Heart left ventricle (tissue), 16 donors: Measurements from ENCODE around the gene OR51T1. TPM values are rescaled to one million over a fixed set of nuclear protein-coding genes. Genes with fewer than 3 reads are reported as not detected.

Source experiments
- ATAC-seq, 4 donors: fragments of 200-7000 bp; cut with Tn5 transposase; one replicate each; pipeline ENCODE4 v1.9.1; 2020 to 2022; ENCODE audit warnings: moderate library complexity in 4 of 4, mild to moderate bottlenecking in 3 of 4, moderate number of reproducible peaks in 1 of 4
- DNase-seq, 5 donors: peaks; one replicate each; pipeline ENCODE4 v3.0.0-alpha.2; 2020
- H3K27ac ChIP-seq, 12 donors: fragments of 200-600 bp; sonication (generic) in 4 of 12; one replicate each; pipeline versions ENCODE4 v1.5.0 to v1.8.0; 2016 to 2022; ENCODE audit warnings: mild to moderate bottlenecking in 2 of 12
- H3K27me3 ChIP-seq, 9 donors: fragments of 200-600 bp; sonication (generic) in 2 of 9; one replicate each; pipeline versions ENCODE4 v1.5.1 to v1.8.0; 2016 to 2022; ENCODE audit warnings: mild to moderate bottlenecking in 3 of 9
- H3K36me3 ChIP-seq, 9 donors: fragments of 200-600 bp; sonication (generic) in 2 of 9; one replicate each; pipeline versions ENCODE4 v1.5.0 to v1.8.0; 2018 to 2022; ENCODE audit warnings: mild to moderate bottlenecking in 2 of 9
- H3K4me1 ChIP-seq, 12 donors: fragments of 200-600 bp; sonication (generic) in 4 of 12; one replicate each; pipeline versions ENCODE4 v1.5.0 to v1.8.0; 2016 to 2022; ENCODE audit warnings: mild to moderate bottlenecking in 3 of 12
- H3K4me3 ChIP-seq, 12 donors: fragments of 200-600 bp; sonication (generic) in 4 of 12; one replicate each; pipeline versions ENCODE4 v1.5.0 to v1.8.0; 2017 to 2022; ENCODE audit warnings: mild to moderate bottlenecking in 9 of 12, moderate library complexity in 4 of 12
- H3K9me3 ChIP-seq, 12 donors: fragments of 200-600 bp; sonication (generic) in 4 of 12; one replicate each; pipeline versions ENCODE4 v1.5.0 to v1.8.0; 2016 to 2022; ENCODE audit warnings: mild to moderate bottlenecking in 1 of 12
- POLR2A ChIP-seq, 2 donors: fragments of 450-650 bp; IDR thresholded peaks; one replicate each; pipeline ENCODE4 v1.6.1; 2017; ENCODE audit warnings: antibody characterized with exemption in 2 of 2, mild to moderate bottlenecking in 2 of 2, moderate library complexity in 2 of 2
- WGBS, 4 donors: extraction: QIAGEN DNeasy Blood & Tissue Kit in 2 of 4; methylation state at CpG; one replicate each; pipeline versions ENCODE4 v1.1.5 to v1.1.7; 2013 to 2018; 5-methylcytosine and 5-hydroxymethylcytosine counted together
- intact Hi-C, 10 donors: fragments of 100-400 bp; cut with DNase I; formaldehyde crosslinking; loops; one replicate each; pipeline versions ENCODE4 v1.11.1 to v1.14.2; 2022
- polyA plus RNA-seq, 2 donors: library from polyadenylated mRNA; stranded (reverse); fragments of 200-250 nt; gene quantifications; one replicate each; pipeline ENCODE4 v1.2.3, GENCODE V29; 2013
- total RNA-seq, 9 donors: library from RNA; depleted of rRNA in 2 of 9; stranded (reverse); fragments of >200 nt in 2 of 9; fragmentation: NEBNext Ultra II Directional in 3 of 9; extraction: Animal tissue kit (Norgen Biotek cat#: 25700) in 3 of 9; gene quantifications; one replicate each; pipeline versions ENCODE4 v1.1.0 to v1.2.4, GENCODE V29; 2016 to 2023
- TF ChIP-seq, protein P1 (sequence below), 12 donors: fragments of 200-600 bp; sonication (generic) in 4 of 12; IDR thresholded peaks; one replicate each; pipeline versions ENCODE4 v1.5.0 to v1.8.0; 2018 to 2022; ENCODE audit warnings: antibody characterized with exemption in 12 of 12, mild to moderate bottlenecking in 5 of 12
- donor health status: ischemic (EF 13 %, LVEDD 7.1; RV severe dilation, severe dysfunction).
- donor health status: healthy with polysubstance abuse.
- donor health status: DM: no; HTN: yes; CAD: no.
- donor health status: DM: no; HTN: no; CAD: no.
- donor health status: ischemic (EF 25% LVEDD 6.9; RV normal size, moderate dysfunction).
- donor health status: ischemic (EF 25% LVEDD 5.7; RV mildly dilated, moderate dysfunction).
- donor health status: healthy.
- donor health status: DM: yes; HTN: yes; CAD: no.
- donor health status: ischemic (EF 35%, LVEDD 5.7; RV mildly dilated, moderate dysfunction).
- donor health status: nonischemic (EF 11% LVEDD 7.7; RV severe dilation, severe dysfunction).
- donor health status: DM: yes; HTN: yes; CAD: no.
- donor health status: PGD.
- donor health status: ischemic (EF 29% LVEDD 5.4; RV normal size, mild dysfunction).
- donor health status: nonischemic (EF 23%, LVEDD 6.1; RV moderate dilation, normal function).

The OR51T1 gene
- total and polyA plus RNA-seq, 11 donors = not detected

DNA sequence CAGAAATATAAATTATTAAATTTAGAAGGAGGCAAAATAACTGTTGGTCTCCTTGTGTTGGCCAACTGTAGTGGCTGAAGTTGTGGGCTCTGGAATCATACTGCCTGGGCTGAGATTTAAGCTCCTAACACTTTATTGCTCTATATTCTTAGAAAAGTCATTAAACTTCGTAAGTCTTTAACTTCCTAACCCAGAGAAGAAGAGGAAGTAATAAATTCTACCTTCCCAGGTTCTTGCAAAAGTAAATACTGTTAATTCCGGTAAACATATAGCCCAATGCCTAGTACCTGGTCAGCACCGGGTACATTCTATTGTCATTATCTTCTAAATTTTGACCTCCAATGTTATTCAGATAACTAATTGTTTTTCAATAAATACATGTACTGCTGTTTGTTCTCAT, 4.5 kb downstream of the OR51T1 start:
- H3K27me3 ChIP-seq = no peaks in the 10 kb centered on the region
- TF ChIP-seq POLR2A (IDR thresholded peaks at IDR 0.05) = no peak
- TF ChIP-seq, protein P1, sequence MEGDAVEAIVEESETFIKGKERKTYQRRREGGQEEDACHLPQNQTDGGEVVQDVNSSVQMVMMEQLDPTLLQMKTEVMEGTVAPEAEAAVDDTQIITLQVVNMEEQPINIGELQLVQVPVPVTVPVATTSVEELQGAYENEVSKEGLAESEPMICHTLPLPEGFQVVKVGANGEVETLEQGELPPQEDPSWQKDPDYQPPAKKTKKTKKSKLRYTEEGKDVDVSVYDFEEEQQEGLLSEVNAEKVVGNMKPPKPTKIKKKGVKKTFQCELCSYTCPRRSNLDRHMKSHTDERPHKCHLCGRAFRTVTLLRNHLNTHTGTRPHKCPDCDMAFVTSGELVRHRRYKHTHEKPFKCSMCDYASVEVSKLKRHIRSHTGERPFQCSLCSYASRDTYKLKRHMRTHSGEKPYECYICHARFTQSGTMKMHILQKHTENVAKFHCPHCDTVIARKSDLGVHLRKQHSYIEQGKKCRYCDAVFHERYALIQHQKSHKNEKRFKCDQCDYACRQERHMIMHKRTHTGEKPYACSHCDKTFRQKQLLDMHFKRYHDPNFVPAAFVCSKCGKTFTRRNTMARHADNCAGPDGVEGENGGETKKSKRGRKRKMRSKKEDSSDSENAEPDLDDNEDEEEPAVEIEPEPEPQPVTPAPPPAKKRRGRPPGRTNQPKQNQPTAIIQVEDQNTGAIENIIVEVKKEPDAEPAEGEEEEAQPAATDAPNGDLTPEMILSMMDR (IDR thresholded peaks at IDR 0.05) = no peak

DNA sequence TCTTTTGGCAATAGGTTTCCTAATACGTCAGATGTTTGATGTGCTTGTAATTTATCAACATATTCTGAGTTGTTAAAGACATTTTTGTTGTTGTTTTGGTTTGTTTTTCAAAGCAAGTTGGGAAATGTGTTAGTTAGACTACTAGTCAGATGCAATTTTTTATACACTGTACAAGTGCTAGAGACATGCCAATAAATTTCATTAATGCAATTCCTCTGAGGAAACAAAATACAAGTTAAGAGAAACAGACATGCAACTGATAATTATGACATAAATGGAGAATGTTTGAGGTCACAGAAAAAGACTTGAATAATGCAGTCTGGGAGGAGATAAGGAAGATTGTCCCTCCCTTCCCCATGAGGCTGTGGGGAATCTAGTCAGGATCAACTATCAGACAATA, 5.9 kb downstream of the OR51T1 start:
- intact Hi-C loops = no loop called here
- Histone ChIP-seq H3K27me3 (no peaks in the 10 kb centered on the region), H3K4me3 (no peak overlapping the region), H3K36me3 (no peaks in the 10 kb centered on the region), H3K27ac (no peak overlapping the region), H3K9me3 (no peaks in the 10 kb centered on the region), H3K4me1 (no peaks in the 10 kb centered on the region)
- TF ChIP-seq, protein P1 (IDR thresholded peaks at IDR 0.05) = no peak
- no peak for TF ChIP-seq POLR2A (IDR thresholded peaks at IDR 0.05)
- WGBS, 4 donors = 0% methylated on average over 1 of the region's 1 CpG
- DNase-seq = no peak
- no peak for ATAC-seq

More for the DNA sequence above, 4.5 kb downstream of the OR51T1 start:
- Histone ChIP-seq H3K4me1 (no peaks in the 10 kb centered on the region), H3K4me3 (no peak overlapping the region), H3K9me3 (no peaks in the 10 kb centered on the region), H3K36me3 (no peaks in the 10 kb centered on the region), H3K27ac (no peak overlapping the region)
- intact Hi-C loops = no loop called here
- 75 to 84% (median 79%) methylated on average over 3 of the region's 3 CpGs for WGBS, 4 donors
- DNase-seq (no peak), ATAC-seq (no peak)

DNA sequence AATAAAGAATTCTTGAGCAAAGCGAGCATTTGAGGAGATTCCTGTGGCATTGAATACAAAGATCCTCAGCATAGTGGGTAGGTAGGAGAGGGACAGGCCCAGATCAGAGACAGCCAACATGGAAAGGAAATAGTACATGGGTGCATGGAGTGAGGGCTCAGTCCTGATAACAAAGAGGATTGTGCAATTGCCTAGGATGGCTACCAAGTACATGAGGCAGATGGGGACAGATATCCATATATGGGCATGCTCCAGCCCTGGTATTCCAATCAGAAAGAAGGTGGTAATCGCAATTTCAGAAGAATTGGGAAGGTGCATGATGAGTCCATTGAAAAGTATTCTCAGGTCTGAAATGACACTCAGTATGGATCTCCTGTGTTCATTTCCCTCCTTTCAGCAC, 8.6 kb downstream of the OR51T1 start:
- Histone ChIP-seq H3K36me3 (no peaks in the 10 kb centered on the region), H3K4me1 (no peaks in the 10 kb centered on the region), H3K9me3 (no peaks in the 10 kb centered on the region), H3K27me3 (no peaks in the 10 kb centered on the region), H3K4me3 (no peak overlapping the region), H3K27ac (no peak overlapping the region)
- 80 to 94% (median 88%) methylated on average over 2 of the region's 2 CpGs for WGBS, 4 donors
- TF ChIP-seq, protein P1 (IDR thresholded peaks at IDR 0.05) = no peak
- no peak for TF ChIP-seq POLR2A (IDR thresholded peaks at IDR 0.05)
- ATAC-seq (no peak), DNase-seq (no peak)
- intact Hi-C loops = no loop called here

DNA sequence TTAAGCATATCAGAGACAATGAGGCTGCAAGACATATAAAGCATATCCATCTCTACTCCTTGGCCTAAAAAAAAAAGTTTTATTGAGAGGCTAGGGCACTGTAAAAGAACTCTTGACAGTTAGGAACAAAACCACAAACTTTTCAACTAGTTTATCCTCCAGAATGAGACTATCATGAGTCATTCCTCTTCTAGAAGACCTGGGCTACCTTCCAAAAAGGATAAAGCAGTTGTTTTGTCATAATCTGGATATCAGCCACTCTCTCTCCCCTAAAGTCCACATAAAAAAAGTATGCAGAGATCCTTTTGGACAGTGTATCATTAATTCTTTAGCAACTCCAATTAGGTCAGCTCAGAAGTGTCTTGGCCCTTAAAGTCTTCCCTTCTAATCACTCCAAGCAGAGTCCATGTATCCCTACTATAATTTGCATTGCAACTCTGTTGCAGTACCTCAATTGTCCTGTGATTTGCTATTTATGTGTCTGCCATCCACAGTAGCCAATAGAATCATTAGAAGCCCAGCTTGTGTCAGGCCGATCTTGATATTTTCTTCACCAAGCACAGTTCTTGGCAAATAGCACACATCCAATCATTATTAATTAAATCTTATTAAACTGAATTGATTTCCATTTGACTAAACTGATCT, 10.4 kb downstream of the OR51T1 start:
- no peaks in the 10 kb centered on the region for H3K27me3 ChIP-seq
- intact Hi-C loops = no loop called here
- H3K36me3 ChIP-seq = no peaks in the 10 kb centered on the region
- H3K4me1 ChIP-seq = no peaks in the 10 kb centered on the region
- TF ChIP-seq POLR2A (IDR thresholded peaks at IDR 0.05) = no peak
- TF ChIP-seq, protein P1 (IDR thresholded peaks at IDR 0.05) = peak in 2 of 12 donors; percentile 31 to 47
- no peaks in the 10 kb centered on the region for H3K9me3 ChIP-seq
- WGBS, 4 donors = 81 to 96% (median 88%) methylated on average over 1 of the region's 1 CpG
- no peak overlapping the region for H3K27ac ChIP-seq
- no peak overlapping the region for H3K4me3 ChIP-seq
- peak in 1 of 4 donors; percentile 10 for ATAC-seq
- DNase-seq = no peak
